NCI-H2227 (cell line): ENCODE measurements around the gene FANK1.
"Not testable (repeated sequence)": the region's sequence is repeated elsewhere in the genome, so short reads cannot be mapped to it uniquely, and the experiment has no call there.

Experiments
- DNase-seq: peaks from one replicate; lab custom pipeline; 2025; ENCODE audit not compliant: unreplicated experiment; lab: John Stamatoyannopoulos, UW

FANK1 gene, protein sequence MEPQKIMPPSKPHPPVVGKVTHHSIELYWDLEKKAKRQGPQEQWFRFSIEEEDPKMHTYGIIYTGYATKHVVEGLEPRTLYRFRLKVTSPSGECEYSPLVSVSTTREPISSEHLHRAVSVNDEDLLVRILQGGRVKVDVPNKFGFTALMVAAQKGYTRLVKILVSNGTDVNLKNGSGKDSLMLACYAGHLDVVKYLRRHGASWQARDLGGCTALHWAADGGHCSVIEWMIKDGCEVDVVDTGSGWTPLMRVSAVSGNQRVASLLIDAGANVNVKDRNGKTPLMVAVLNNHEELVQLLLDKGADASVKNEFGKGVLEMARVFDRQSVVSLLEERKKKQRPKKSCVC

DNA sequence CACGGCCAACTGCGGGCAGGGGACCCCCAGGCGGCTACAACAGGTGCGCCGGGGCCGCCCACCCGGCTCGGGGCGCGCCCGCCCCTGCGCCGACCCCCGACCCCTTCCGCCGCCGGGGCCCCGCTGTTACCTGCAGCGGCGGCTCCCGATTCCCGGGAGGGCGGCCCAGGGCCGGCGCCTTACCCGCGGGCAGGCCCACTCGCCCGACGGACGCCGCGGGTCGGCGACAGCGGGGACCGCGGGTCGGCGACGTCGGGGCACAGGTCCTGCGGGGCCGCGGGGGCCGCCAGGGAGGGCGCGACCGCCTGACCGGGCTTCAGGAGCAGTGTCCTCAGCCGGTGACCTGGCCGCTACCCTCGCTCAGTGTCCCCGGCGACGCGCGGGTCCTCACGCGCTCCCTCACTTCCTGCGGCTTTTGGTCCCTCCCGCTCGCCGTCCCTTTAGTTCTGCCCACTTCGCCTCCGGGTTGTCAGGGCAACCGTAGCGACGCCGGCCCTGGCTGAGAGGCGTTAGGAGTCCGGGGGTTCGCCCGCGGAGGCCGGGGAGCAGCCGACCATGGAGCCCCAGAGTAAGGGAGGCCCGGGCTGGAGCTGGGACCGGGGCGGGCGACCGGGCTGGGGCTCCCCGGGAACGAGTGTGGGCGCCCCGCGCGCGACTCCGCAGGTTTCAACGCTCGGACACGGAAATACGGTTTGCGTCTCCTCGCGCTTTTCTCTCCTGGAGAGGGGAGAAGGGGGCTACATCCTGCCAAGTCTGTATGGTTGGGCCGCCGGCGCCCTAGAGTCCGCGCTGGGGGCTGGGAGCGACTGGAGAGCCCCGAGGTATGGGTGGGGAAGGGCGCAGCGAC is at the start of gene FANK1:
TSS of gene FANK1 (plus strand) at position 477 of the 847 bp plus-strand sequence. CDS start at position 556, 79 bp downstream.
- not testable (repeated sequence) for DNase-seq

DNA sequence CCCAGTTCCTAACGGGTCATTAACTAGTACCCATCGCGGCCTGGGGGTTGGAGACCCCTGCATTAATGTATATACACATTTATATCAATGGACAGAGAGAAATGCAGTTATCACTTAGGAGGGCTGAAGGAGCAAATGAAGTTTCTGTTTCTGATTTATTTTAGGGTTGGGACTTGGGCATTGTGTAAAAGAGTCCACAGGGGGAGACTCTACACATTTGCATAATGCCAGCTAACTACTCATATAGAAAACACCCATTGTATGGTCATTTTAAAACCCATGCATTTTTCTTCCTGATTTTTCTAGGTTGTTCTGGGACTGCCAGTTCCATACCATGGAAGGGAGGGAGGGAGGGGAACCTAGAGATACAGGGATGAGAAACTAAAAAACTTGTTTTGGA is 49.5 kb upstream of the FANK1 start:
- no peak for DNase-seq

DNA sequence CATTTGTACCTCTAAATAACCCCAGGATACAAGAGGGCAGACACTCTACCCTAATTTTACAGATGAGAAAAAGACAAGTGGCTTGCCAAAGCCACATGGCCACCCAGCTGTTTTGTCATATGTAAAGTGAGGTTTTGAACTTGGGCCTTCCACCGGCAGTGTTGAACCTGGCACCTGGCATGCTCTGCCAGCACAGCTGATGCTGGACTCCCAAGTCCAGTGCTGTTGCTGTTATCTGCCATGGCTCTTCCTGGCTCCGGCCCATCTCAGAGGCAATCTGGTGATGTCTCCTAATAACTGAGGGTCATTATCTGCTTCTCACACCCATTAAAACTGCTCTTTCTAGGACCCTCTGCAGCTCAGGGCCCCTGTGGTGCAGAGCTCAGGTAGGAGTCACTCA is 48.0 kb upstream of the FANK1 start:
- DNase-seq: no peak

DNA sequence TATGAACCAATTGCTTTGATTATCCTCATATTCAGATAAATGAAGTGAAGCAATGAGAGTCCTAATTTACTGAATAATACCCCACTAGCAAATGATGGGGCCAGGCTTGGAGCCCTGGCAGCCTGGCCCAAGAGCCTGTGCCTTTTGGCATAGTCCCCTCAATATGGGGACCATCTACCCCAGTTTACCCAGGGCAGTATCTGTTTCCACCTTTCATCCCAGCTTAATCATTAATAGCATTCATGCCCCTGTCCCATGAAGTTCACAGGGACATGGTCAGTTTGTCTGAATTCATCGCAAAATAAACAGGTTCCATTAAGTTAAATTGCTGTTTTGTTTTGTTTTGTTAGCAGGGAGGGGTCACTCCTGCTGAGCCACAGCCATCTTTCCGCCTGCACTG is 47.5 kb upstream of the FANK1 start:
- no peak for DNase-seq

DNA sequence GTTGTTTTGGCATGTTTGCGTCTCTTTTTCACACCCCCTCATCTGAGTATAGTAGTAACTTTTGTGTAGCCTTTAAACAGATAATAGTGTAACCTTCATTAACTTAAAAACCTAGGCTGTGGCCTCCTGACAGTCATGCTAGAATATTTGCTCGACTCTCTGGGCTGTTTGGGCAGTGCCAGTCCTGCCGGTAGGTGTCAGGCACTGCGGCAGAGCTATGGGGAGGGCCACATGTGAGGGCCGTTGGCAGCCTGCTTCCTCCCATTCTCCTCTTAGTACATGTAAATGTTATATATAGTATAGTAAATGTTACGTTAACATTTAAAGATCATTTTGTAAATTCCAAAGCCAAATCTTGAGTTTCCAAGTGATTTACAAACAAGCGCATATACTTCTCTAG is 46.9 kb upstream of the FANK1 start:
- no peak for DNase-seq

DNA sequence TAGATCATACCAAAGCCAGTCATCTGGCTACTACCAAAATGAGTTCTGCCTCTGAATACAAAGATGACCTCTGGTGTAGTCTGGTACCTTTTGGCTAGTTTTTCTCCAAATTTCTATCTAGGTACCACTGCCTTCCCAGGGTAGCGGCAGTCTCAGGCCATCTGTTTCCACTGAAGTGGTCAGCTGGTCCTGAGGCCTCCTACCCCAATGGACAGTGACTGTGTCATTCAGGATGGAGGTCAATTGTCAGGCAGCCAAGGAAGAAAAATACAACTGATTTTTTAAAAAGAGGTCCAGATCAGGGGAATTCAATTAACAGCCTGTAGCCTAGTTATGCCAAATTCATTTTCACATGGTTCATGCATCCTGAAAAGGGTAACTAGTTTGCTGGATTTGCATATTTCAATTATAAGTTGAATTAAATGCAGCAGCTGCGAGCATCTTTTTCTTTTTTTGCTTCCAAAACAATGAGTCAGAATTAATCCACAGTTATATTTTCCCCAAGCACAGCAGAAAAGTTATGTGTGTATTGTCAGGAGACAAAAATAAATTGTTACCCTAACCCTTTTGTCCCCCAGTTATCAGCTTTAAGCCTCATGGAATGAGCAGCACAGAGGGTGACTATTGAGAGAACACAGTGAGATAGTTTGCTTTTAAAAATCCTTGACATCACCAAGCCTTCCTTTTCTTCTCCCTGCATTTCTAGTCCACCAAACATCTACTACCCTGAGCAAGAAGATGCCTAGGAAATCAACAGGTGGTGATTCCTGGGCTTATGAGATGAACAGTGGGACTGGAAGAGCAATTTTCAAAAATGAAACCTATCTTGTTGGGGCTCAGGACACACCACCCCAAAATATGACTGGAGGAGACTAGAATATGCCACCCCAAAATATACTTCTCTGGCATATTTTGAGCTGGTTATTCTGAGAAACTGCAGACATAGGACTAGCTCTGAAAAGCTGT is 45.3 kb upstream of the FANK1 start:
- DNase-seq: no peak

DNA sequence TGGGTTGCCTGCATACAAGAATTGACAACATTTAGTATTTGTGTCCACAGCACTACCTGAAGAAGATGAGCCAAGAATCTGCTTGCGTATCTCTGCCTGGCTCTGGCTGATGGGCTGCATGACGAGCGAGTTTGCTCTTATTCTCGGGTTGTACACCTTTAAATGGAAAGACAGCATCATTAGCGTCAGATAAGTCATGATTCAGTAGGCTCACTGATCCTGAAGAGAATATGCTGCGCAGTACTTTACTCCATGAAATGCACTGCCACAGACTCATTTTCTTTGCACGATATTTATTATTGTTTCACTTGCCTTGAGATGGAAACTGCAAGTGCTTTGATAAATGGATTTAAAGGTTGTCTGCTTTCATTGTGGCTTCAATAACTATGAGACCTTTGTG is 43.9 kb upstream of the FANK1 start:
- no peak for DNase-seq

DNA sequence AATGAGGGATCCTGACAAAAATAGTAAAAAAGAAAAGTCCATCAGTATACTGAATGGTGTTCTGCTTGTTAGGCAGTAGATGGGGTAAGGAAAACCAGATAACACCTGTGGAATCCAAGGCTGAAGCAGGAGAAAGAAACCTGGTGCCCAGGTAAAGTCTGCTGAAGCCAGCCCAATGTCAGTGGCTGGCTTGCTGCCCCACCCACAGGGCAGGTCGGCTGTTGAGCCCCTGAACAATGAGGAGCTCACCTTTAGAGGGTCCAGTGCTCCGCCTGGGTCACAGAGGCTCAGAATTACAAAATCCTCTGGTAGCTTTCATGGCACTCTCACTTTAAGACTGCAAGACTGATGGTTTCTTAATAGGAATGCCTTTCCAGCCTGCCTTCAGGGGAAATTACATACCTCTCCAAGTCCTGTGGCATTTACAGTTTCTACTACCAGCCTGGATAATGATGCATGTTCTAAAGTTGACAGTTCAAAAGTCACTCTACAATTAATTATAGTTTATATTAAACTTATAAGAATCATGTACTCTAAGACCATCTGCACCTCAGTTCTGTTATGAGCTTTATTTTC is 39.1 kb upstream of the FANK1 start:
- no peak for DNase-seq

DNA sequence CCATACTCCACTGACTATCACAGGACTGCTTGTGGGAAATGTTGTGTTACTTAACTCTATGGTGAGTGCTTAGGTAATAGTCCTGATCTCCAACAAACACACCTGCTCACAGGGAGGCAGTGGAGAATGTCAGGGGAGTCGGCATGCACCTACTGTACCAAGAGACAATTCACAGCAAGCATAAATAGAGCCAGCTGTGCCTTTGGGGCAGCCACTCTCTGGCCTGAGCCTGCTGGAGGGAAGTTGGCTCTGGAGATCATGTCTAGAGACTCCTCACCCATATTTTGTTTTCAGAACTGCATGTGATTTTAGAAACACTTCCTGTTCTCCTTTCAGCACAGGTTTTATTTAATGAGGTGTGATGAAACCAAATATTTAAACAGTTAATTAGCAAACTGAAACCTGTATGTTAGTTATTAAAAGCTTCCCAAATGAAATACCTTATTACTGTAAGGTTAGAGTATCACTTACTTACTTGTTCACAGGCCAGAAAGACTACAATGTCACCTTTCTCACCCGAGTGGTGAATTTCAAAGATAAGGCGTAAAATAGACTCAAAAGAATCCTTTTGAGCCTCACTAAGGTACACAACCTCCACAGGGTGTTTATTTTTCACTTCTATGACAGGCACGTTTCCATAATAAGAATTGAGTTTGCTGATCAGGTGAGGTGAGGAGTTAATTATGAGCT is 37.1 kb upstream of the FANK1 start:
- no peak for DNase-seq

DNA sequence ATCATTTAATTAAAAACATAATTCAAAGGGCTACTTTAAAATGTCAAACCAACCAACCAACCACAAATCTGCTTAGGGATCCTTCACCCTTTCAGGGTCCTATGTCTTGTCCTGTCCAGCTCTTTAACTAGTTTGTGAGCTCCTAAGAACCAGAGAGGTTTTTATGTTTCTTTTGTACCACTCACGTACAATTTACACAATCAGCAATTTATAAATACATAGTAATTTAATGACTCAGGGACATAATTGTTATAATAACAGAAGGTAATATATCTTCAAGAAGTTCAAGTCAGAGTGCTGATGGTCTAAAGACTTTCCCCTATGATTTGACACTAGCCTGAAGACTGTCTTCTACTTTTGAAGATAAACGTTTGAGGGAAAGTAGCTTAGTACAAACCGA is 31.2 kb upstream of the FANK1 start:
- no peak for DNase-seq

DNA sequence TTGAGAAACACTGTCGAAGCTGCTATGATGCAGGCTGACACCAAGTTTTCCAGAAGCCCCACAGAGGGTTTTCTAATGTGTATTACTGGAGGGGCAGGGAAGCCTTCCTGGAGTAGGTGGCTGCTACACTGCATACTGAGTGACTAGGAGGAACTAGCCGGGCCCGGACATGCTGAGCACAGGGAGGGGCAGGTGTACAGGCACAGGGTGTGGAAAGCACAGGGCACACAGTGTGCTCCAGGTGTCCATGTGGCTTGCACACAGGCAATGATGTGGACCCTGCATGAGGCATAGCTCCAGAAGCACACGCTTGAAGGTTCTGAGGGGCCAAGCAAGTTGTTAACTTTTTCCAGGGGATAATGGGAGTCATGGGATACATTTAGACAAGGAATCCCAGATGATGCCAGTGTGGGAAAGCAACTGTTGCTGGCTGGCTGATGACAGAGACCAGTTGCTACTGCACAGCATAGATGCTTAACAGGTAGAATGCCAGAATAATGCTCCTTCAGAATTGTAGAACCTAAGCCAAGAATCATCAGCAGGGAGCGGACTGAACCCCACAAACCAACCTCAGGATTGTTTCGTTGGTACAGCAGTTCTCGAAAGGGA is 29.8 kb upstream of the FANK1 start:
- DNase-seq: no peak

DNA sequence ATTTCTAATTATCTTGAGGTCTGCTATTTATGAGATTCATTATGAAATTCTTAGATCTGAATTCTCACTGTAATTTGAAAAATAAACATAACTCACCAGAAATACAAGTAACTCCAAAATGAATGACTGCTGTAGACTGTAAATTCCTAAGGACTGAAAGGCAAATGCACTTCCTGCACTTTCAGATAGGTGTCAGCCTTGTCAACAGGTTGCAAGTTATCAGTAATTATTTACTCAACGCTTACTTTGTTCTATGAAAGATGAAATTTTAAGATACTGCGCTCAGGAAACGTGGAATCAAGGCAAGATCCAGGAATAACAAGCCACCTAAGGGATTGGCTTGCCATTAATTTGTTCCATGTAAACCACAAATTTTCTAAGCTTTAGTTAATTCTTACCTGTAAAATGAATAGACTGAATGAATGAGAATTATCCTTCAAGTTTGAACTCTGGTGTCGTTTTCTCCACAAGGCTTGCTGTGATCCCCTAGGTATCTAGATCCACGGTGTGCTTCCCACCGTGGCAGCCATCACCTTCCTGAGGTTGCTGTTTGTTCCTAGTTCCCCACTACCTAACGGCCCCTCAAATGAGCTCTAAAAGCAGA is 27.9 kb upstream of the FANK1 start:
- peak; percentile 42 for DNase-seq

DNA sequence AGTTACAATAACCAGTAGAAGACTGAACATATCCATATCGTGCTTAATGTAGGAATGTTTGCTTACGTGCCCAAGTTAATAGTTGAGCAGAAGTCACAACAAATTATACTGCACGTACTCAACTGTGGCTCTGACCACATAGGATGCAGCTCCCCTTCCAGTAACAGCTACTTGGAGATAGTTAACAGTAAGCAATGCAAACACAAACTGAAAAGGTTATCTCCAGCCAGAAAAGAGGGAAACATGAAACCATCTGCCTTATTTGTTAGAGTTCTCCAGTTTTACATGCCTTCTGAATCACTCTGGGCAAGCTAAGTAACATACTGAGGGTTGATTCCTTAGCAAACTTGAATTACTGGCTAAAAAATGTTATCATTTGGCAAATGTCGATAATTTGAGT is 25.0 kb upstream of the FANK1 start:
- DNase-seq: no peak

DNA sequence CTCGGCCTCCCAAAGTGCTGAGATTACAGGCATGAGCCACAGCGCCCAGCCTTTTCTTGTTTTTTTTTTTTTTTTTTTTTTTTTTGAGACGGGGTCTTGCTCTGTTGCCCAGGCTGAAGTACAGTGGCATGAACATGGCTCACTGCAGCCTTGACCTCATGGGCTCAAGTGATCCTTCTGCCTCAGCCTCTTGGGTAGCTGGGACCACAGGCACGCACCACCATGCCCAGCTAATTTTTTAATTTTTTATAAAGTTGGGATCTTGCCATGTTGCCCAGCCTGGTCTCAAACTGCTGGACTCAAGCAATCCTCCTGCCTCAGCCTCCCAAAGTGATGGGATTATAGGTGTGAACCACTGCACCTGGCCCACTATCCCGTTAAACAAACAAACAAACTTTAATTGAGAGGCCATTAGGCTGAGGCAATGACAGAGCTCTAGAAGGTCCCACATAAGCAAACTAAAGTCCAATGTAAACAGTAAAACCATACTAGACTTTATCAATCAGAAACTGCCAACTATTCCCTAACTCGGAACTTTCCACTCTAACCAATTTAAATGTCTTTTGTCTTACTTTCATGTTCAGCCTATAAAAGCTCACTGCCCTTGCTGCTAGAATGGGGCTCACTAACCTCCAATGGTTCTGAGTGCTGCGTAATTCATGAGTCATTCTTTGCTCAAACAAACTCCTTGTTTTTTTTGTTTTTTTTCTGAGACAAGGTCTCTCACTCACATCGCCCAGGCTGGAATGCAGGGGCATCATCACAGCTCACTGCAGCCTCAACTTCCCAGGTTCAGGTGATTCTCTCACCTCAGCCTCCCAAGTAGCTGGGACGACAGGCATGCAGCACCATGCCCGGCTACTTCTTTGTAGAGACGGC is 17.2 kb upstream of the FANK1 start:
- no peak for DNase-seq

DNA sequence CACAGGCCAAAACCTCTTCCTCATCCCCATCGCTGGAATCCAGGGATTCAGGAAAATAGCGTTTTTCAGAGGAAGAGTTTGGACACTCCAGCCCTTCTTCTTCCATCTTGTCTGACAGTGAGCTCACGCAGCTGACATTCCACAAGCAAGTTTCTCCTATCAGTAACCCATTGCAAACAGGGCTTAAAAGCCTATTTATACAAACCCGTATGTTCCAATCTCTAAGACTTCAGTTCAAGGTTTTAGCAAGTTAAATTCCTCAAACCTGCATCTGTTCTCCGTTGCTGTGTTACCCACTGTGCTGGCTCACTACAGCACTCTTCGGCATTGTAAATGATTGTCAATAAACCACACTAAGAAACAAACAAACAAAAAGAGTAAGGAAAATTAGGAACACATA is 15.6 kb upstream of the FANK1 start:
- no peak for DNase-seq

DNA sequence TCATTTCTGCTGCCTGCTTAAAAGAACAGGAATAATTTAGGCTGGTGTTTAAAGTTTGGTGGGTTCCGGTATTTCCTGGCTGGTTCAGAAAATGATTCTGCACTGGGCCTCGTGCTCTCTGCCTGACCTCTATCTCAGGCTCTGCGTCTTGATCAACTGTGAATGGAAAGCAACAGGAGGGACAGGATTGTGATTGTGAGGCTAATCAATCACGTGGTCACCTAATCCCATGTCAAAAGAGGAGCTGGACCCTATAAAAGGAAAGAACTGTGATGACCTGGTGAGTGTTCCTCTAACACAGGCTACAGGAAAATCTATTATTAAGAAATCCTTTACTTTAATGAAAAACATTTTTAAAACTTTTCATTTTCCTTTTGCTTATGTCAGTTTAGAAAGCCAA is 15.2 kb upstream of the FANK1 start, which contains the start of gene DHX32:
TSS of gene DHX32 (minus strand) at position 101 of the 400 bp plus-strand sequence. CDS start 468 bp downstream, outside the sequence.
- DNase-seq: no peak

DNA sequence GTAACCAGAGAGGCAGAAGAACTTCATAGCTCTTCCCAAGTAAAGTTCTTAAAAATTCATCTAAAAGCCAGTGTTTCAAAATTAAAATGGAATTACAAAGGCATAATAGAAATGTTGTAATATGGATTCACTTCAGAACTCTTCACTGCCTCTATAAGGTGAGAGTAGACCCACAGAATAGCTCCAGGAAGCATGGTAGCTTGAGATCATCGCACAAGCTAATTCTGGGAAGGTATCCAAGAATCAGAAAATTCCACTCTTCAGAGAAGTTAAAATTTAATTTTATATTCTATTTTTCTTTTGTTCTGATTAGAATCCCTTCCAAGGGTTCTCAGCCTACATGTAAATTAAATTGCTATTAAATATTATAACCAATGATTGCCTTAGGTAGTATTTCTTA is 13.8 kb upstream of the FANK1 start:
- no peak for DNase-seq

DNA sequence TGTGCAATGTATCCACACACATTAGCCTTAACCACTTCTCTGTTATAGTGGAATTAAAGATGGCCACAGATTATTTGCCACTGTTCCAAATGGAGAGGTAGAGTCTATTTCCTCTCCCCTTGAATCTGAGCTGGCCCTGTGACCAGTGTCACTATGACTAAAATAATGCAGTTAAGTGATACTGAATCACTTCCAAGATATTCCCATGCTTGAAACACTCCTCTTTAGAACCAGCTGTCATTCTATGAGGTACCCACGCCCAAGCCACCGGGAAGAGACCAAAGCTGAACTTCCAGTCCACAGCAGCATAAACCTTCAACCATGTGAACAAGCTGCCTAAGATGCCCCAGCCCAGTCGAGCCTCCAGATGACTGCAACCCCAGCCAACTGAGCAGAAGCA is 13.2 kb upstream of the FANK1 start:
- DNase-seq: no peak
